Breast epithelium (tissue), 3 donors: ENCODE data around the gene RUNDC3A.

Experiments
- POLR2A ChIP-seq: fragments of 450-650 bp; IDR thresholded peaks from one replicate; pipeline ENCODE4 v1.6.1; 2016; ENCODE audit warnings: antibody characterized with exemption, mild to moderate bottlenecking, moderate library complexity
- TF ChIP-seq, protein P1 (sequence below), 3 donors: fragments of 450-650 bp; IDR thresholded peaks; one replicate each; pipeline ENCODE4 v1.5.1; 2016 to 2017; ENCODE audit warnings: antibody characterized with exemption in 3 of 3, mild to moderate bottlenecking in 3 of 3, moderate library complexity in 3 of 3

DNA sequence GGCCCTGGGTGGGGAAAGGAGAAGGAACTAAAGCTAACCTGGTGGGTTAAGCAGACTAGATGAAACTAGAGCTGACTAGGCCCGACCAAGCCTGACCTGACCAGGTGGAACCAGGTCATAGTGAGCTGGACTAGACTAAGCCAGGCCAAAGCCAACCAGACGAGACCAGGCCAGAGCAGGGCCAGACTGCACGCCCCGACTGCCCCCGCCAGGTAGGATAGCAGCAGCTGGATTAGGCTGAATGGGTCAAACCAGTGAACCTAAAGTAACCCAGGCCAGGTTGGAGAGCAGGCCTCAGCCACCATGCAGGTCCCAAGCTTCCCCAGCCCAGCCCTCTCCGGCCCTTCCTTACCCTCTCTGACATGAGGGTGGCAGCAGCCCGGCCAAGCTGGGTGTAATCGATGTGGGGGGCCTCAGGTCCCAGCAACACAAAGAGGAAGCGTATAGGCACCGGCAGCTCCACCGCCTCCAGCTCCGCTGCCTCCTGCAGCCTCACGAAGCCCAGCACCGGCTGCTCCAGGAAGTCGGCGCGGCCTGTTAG, 49.5 kb upstream of the RUNDC3A start:
- TF ChIP-seq, protein P1, sequence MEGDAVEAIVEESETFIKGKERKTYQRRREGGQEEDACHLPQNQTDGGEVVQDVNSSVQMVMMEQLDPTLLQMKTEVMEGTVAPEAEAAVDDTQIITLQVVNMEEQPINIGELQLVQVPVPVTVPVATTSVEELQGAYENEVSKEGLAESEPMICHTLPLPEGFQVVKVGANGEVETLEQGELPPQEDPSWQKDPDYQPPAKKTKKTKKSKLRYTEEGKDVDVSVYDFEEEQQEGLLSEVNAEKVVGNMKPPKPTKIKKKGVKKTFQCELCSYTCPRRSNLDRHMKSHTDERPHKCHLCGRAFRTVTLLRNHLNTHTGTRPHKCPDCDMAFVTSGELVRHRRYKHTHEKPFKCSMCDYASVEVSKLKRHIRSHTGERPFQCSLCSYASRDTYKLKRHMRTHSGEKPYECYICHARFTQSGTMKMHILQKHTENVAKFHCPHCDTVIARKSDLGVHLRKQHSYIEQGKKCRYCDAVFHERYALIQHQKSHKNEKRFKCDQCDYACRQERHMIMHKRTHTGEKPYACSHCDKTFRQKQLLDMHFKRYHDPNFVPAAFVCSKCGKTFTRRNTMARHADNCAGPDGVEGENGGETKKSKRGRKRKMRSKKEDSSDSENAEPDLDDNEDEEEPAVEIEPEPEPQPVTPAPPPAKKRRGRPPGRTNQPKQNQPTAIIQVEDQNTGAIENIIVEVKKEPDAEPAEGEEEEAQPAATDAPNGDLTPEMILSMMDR (IDR thresholded peaks at IDR 0.05): no peak
- no peak for TF ChIP-seq POLR2A
